HUES64 (cell line): ENCODE measurements around the gene FAM43B.

Experiments used
- H3K27ac ChIP-seq: 2 replicates; pipeline ENCODE4 v1.7.0; 2013; ENCODE audit warnings: low read depth, low read length, inconsistent platforms
- H3K27me3 ChIP-seq: 2 replicates; pipeline ENCODE4 v1.6.1; 2013; ENCODE audit warnings: mild to moderate bottlenecking, low read length; ENCODE audit not compliant: insufficient read depth
- H3K36me3 ChIP-seq: 2 replicates; pipeline ENCODE4 v1.6.1; 2013; ENCODE audit warnings: mild to moderate bottlenecking, low read length; ENCODE audit not compliant: insufficient read depth
- H3K4me1 ChIP-seq: 2 replicates; pipeline ENCODE4 v1.6.1; 2013; ENCODE audit warnings: mild to moderate bottlenecking, low read length, moderate library complexity; ENCODE audit not compliant: insufficient read depth
- H3K4me3 ChIP-seq: 2 replicates; pipeline ENCODE4 v1.5.1; 2013; ENCODE audit warnings: mild to moderate bottlenecking, low read length, moderate library complexity
- H3K9ac ChIP-seq: 2 replicates; pipeline ENCODE4 v1.6.1; 2013; ENCODE audit warnings: mild to moderate bottlenecking, low read depth, low read length
- H3K9me3 ChIP-seq: 2 replicates; pipeline ENCODE4 v1.6.1; 2013; ENCODE audit warnings: low read depth, low read length; ENCODE audit not compliant: insufficient read depth
- WGBS: fragments of 150-250, 120-280 bp; methylation state at CpG from one replicate; pipeline ENCODE4 v1.1.7; 2013; ENCODE audit warnings: missing lambda C conversion rate; 5-methylcytosine and 5-hydroxymethylcytosine counted together

FAM43B gene

DNA sequence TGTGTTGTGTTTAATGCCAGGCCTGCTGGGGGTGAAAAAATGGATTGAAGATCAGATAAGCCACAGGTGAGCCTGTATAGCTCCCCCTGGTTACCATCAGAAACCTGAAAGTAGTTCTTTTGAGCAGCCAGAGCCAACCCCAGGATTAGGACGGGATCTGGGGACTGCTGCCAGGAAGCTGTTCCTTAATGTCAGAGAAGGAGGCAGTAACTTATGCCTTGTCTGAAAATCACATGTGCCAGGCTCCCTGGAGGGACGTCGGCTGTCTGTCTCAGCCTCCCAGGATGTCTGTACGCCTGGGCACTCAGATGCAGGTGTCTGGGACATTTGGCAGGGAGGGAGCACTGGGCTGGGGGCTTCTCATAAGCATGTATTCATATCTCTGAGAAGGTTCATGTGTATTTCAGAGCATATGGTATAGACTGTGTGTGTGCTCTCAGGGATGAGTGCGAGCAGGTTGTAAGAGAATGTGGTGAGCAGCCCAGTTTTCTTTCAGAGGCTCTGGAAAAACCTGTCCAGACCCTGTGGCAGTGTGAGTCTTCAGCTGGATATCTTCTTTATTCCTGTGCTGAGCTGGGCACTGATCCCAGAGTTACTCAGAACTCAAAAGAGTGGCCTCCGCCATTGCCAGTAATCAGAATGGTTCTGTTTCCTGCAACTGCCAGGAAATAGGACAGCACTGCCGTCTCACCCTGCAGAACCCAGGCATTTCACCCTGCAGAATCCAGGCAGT is 2.8 kb downstream of the FAM43B start:
- Histone ChIP-seq H3K4me3 (no peak overlapping the region), H3K4me1 (peaks cover 4% of the 10 kb centered on the region; the same call in 1 of the 2 replicates), H3K9me3 (no peaks in the 10 kb centered on the region), H3K27ac (no peak overlapping the region), H3K9ac (no peak overlapping the region), H3K27me3 (peaks cover 88% of the 10 kb centered on the region), H3K36me3 (no peaks in the 10 kb centered on the region)
- WGBS: 87% methylated on average over 7 of the region's 7 CpGs

DNA sequence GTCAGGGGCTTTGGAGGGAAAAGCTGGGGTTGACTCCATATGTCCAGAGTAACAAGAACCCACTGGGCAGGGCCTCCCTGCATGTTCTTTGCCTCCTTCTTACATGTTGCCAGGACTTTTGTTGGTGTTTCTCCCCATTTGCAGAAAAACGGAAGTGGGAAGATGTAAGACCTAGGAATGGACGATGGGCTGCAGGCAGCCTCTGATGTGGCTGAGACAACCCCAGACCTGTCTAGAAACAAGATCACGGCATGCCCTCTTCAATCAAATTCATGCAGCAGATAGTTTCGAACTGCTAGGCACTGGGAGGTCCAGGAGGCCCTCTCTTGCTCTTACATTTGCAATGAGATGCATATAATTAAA is 3.4 kb downstream of the FAM43B start:
- no peak overlapping the region for H3K9ac ChIP-seq
- WGBS: 88% methylated on average over 4 of the region's 4 CpGs
- no peaks in the 10 kb centered on the region for H3K36me3 ChIP-seq
- H3K4me3 ChIP-seq: no peak overlapping the region
- H3K4me1 ChIP-seq: peaks cover 4% of the 10 kb centered on the region; the same call in 1 of the 2 replicates
- H3K27ac ChIP-seq: no peak overlapping the region
- H3K27me3 ChIP-seq: peaks cover 89% of the 10 kb centered on the region
- H3K9me3 ChIP-seq: no peaks in the 10 kb centered on the region

DNA sequence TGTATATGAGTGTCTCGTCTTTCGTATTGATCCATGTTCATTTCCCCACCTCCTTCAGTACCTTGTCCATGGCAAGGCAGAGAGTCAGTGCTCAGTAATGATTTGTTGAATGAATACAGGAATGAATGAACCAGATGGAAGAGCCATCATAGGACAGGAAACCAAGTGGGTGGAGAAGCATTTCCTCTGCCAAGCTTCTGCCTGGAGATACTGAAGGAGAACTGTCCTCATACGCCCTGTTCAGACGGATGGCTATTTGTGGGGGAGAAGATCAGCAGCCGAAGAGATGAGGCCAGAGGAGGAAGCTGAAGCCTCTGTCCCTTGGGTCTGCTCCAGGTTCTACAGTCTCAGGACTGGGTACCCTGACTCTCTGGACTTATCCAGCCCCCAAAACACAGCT is 5.8 kb downstream of the FAM43B start:
- 92% methylated on average over 5 of the region's 5 CpGs for WGBS
- no peak overlapping the region for H3K4me3 ChIP-seq
- peaks cover 71% of the 10 kb centered on the region for H3K27me3 ChIP-seq
- H3K9me3 ChIP-seq: no peaks in the 10 kb centered on the region
- no peaks in the 10 kb centered on the region for H3K36me3 ChIP-seq
- no peak overlapping the region for H3K27ac ChIP-seq
- no peak overlapping the region for H3K9ac ChIP-seq
- H3K4me1 ChIP-seq: peaks cover 4% of the 10 kb centered on the region; the same call in 1 of the 2 replicates

GRCh38 chr1:20560966-20561365 is 8.6 kb downstream of the FAM43B start:
- Histone ChIP-seq H3K4me1 (no peaks in the 10 kb centered on the region), H3K9me3 (no peaks in the 10 kb centered on the region), H3K9ac (no peak overlapping the region), H3K4me3 (no peak overlapping the region), H3K27ac (no peak overlapping the region), H3K36me3 (no peaks in the 10 kb centered on the region), H3K27me3 (peaks cover 43% of the 10 kb centered on the region)
- WGBS: 83% methylated on average over 1 of the region's 1 CpG

GRCh38 chr1:20565234-20565633 is 12.9 kb downstream of the FAM43B start:
- no peak overlapping the region for H3K9ac ChIP-seq
- H3K4me1 ChIP-seq: no peaks in the 10 kb centered on the region
- peaks cover 17% of the 10 kb centered on the region for H3K27me3 ChIP-seq
- no peak overlapping the region for H3K4me3 ChIP-seq
- H3K9me3 ChIP-seq: no peaks in the 10 kb centered on the region
- no peak overlapping the region for H3K27ac ChIP-seq
- WGBS: 77% methylated on average over 4 of the region's 4 CpGs
- no peaks in the 10 kb centered on the region for H3K36me3 ChIP-seq

- Histone ChIP-seq H3K9me3 (peaks cover 5% of the 10 kb centered on the region; the same call in 1 of the 2 replicates), H3K27ac (no peak overlapping the region), H3K4me1 (no peaks in the 10 kb centered on the region), H3K9ac (no peak overlapping the region), H3K27me3 (peaks cover 22% of the 10 kb centered on the region), H3K4me3 (no peak overlapping the region), H3K36me3 (no peaks in the 10 kb centered on the region)
- 93% methylated on average over 4 of the region's 4 CpGs for WGBS
These were observed 17.2 kb downstream of the FAM43B start for GRCh38 chr1:20569523-20570098.

- peaks cover 24% of the 10 kb centered on the region for H3K27me3 ChIP-seq
These were observed 19.1 kb downstream of the FAM43B start for GRCh38 chr1:20571427-20571826.

DNA sequence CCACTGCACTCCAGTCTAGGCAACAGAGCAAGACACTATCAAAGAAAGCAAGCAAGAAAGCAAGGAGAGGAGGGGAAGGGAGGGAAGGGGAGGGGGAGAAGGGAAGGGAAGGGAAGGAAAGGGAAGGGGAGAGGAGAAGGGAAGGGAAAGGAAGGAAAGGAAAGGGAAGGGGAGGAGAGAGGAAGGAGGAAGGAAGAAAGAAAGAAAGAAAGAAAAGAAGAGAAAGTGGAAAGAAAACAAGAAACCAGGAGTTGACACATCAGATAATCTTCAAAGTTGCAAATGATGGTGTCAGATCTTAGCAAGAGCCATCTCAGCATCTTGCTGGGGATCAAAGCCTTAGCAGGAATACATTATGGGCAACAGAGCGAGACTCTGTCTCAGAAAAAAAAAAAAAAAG is 21.6 kb downstream of the FAM43B start:
- Histone ChIP-seq H3K9ac (no peak overlapping the region), H3K27ac (no peak overlapping the region), H3K36me3 (no peaks in the 10 kb centered on the region), H3K9me3 (peaks cover 5% of the 10 kb centered on the region; the same call in 1 of the 2 replicates), H3K4me3 (no peak overlapping the region), H3K27me3 (peaks cover 24% of the 10 kb centered on the region), H3K4me1 (no peaks in the 10 kb centered on the region)
- 82% methylated on average over 1 of the region's 1 CpG for WGBS

More at GRCh38 chr1:20571427-20571826, 19.1 kb downstream of the FAM43B start:
- Histone ChIP-seq H3K4me1 (no peaks in the 10 kb centered on the region), H3K27ac (no peak overlapping the region), H3K9ac (no peak overlapping the region), H3K4me3 (no peak overlapping the region), H3K36me3 (no peaks in the 10 kb centered on the region), H3K9me3 (peaks cover 5% of the 10 kb centered on the region; the same call in 1 of the 2 replicates)
- 93% methylated on average over 5 of the region's 5 CpGs for WGBS

- Histone ChIP-seq H3K4me3 (no peak overlapping the region), H3K9ac (no peak overlapping the region), H3K36me3 (no peaks in the 10 kb centered on the region), H3K9me3 (peaks cover 5% of the 10 kb centered on the region; the same call in 1 of the 2 replicates), H3K27ac (no peak overlapping the region), H3K27me3 (peaks cover 19% of the 10 kb centered on the region), H3K4me1 (no peaks in the 10 kb centered on the region)
- 37% methylated on average over 18 of the region's 18 CpGs for WGBS
These were observed 22.5 kb downstream of the FAM43B start for GRCh38 chr1:20574686-20575540.

DNA sequence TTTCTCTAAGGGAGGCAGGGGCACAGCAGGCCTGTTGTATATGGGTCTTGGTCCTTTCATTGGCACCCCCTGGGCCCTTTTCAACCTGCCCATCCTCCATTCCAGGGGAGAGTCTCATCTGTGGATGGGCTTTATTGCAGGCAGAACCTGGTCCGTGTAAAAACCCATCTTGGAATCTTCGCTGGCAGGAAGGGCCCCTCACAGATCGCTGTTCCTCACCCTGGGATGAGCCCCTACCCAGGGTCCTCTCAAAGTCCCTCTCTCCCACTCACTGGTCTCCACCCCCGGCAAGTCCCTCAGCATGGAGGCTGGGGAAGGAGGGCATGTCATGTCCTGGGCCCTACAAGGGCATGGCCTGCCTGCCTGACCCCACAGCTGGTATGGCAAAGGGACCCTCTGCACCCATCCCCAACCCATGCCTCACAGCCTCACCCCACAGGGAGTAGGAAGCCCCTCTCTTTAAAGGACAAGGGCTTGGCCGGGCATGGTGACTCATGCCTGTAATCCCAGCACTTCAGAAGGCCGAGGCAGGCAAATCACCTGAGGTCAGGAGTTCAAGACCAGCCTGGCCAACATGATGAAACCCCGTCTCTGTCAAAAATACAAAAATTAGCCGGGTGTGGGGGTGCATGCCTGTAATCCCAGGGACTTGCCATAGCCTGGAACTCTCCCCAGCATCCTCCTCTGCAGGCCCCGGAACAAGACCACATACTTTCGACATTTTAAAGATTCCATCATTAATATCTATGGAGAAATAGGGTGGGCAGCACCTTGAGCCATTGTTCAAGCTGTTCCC is 23.4 kb downstream of the FAM43B start:
- no peak overlapping the region for H3K4me3 ChIP-seq
- 91% methylated on average over 9 of the region's 10 CpGs for WGBS
- peaks cover 19% of the 10 kb centered on the region for H3K27me3 ChIP-seq
- no peak overlapping the region for H3K9ac ChIP-seq
- no peak overlapping the region for H3K27ac ChIP-seq
- no peaks in the 10 kb centered on the region for H3K4me1 ChIP-seq
- H3K9me3 ChIP-seq: peaks cover 5% of the 10 kb centered on the region; the same call in 1 of the 2 replicates
- no peaks in the 10 kb centered on the region for H3K36me3 ChIP-seq
